Measurements from ENCODE around the gene TGFB3.
A peak's percentile ranks its signal among the peaks of the same experiment; 100 is the strongest.

TGFB3 gene

GRCh38 chr14:75985618-75986438 is 4.0 kb upstream of the TGFB3 start, which contains the start of gene IFT43:
IFT43 (plus strand) TSS chr14:75985763; CDS start chr14:75985787, 24 bp downstream.
- no peak for DNase-seq

GRCh38 chr14:75984674-75985073 is 2.9 kb upstream of the TGFB3 start:
- DNase-seq: no peak

GRCh38 chr14:75983019-75983358 is 1.2 kb upstream of the TGFB3 start:
- DNase-seq: no peak

GRCh38 chr14:75982266-75983018 is 647 bp upstream of the TGFB3 start:
- peak; percentile 12 for DNase-seq

- DNase-seq: no peak
Observed at GRCh38 chr14:75980856-75981255, 939 bp downstream of the TGFB3 start.

- DNase-seq: no peak
Observed at GRCh38 chr14:75979648-75980565, 1.9 kb downstream of the TGFB3 start.

- DNase-seq: no peak
Observed at GRCh38 chr14:75979071-75979571, 2.7 kb downstream of the TGFB3 start.

GRCh38 chr14:75978249-75978731 is 3.5 kb downstream of the TGFB3 start:
- DNase-seq: no peak

GRCh38 chr14:75977582-75977943 is 4.2 kb downstream of the TGFB3 start:
- DNase-seq: no peak

GRCh38 chr14:75976826-75977581 is 4.8 kb downstream of the TGFB3 start:
- DNase-seq: no peak

GRCh38 chr14:75972801-75973421 is 8.9 kb downstream of the TGFB3 start:
- no peak for DNase-seq

- no peak for DNase-seq
Observed at GRCh38 chr14:75971509-75971908, 10.3 kb downstream of the TGFB3 start.

GRCh38 chr14:75970989-75971388 is 10.8 kb downstream of the TGFB3 start:
- DNase-seq: no peak

- no peak for DNase-seq
Observed at GRCh38 chr14:75969891-75970290, 11.9 kb downstream of the TGFB3 start.

- no peak for DNase-seq
Observed at GRCh38 chr14:75969126-75969525, 12.7 kb downstream of the TGFB3 start.

GRCh38 chr14:75968456-75968855 is 13.3 kb downstream of the TGFB3 start:
- DNase-seq: no peak

- no peak for DNase-seq
Observed at GRCh38 chr14:75967866-75968265, 13.9 kb downstream of the TGFB3 start.

- DNase-seq: no peak
Observed at GRCh38 chr14:75961662-75962061, 20.1 kb downstream of the TGFB3 start.

- DNase-seq: no peak
Observed at GRCh38 chr14:75960231-75960630, 21.6 kb downstream of the TGFB3 start.

GRCh38 chr14:75959031-75959430 is 22.8 kb downstream of the TGFB3 start:
- no peak for DNase-seq

GRCh38 chr14:75952489-75952888 is 29.3 kb downstream of the TGFB3 start:
- DNase-seq: no peak

- no peak for DNase-seq
Observed at GRCh38 chr14:75946785-75947184, 35.0 kb downstream of the TGFB3 start.

All from NCI-H2081 treated with DMSO at 0.1 percent for 48 hours (cell line).